Ishikawa (cell line): Measurements from ENCODE around the gene LARP6.

ENCODE experiments used
- CEBPB ChIP-seq: IDR thresholded peaks from 2 replicates; pipeline ENCODE4 v1.6.1; 2012
- EP300 ChIP-seq: IDR thresholded peaks from 2 replicates; pipeline ENCODE4 v1.6.1; 2012; ENCODE audit warnings: borderline replicate concordance
- FOXM1 ChIP-seq: IDR thresholded peaks from 2 replicates; pipeline ENCODE4 v1.6.1; 2012; ENCODE audit warnings: low read depth, borderline replicate concordance
- RAD21 ChIP-seq: IDR thresholded peaks from 2 replicates; pipeline ENCODE4 v1.6.1; 2012; ENCODE audit warnings: low read depth
- TEAD4 ChIP-seq: IDR thresholded peaks from 2 replicates; pipeline ENCODE4 v1.6.1; 2012
- YY1 ChIP-seq: IDR thresholded peaks from 2 replicates; pipeline ENCODE4 v1.6.1; 2012; ENCODE audit warnings: low read depth
- ZBTB7A ChIP-seq: IDR thresholded peaks from 2 replicates; pipeline ENCODE4 v1.6.1; 2012; ENCODE audit warnings: low read depth
- TF ChIP-seq, protein P1 (sequence below): IDR thresholded peaks from 2 replicates; pipeline ENCODE4 v1.6.1; 2012
- TF ChIP-seq, protein P2 (sequence below): IDR thresholded peaks from 2 replicates; pipeline ENCODE4 v1.6.1; 2012; ENCODE audit warnings: low read depth, mild to moderate bottlenecking

DNA sequence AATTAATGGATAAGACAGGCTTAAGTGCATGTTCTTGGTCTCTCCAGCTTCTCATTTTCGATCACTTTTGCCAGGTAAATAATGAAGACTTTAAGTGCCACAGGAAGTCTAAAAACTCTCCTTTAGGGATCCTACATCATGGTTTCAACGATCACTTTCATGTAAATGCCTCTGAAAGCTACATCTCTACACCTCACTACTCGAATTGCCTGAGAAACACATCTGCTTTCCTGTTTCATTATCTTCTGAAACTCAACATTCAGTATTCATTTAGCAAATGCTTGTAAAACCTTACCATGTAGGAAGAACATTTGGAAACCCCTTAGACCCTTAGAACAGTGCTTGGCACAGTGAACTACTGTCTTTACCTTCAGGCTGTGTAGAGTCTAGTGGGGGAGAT, 22.1 kb upstream of the LARP6 start:
- TF ChIP-seq RAD21 (no peak), CEBPB (no peak), TEAD4 (no peak), EP300 (no peak), ZBTB7A (no peak), FOXM1 (no peak), YY1 (no peak)
- TF ChIP-seq, protein P1, sequence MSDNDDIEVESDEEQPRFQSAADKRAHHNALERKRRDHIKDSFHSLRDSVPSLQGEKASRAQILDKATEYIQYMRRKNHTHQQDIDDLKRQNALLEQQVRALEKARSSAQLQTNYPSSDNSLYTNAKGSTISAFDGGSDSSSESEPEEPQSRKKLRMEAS: no peak
- TF ChIP-seq, protein P2, sequence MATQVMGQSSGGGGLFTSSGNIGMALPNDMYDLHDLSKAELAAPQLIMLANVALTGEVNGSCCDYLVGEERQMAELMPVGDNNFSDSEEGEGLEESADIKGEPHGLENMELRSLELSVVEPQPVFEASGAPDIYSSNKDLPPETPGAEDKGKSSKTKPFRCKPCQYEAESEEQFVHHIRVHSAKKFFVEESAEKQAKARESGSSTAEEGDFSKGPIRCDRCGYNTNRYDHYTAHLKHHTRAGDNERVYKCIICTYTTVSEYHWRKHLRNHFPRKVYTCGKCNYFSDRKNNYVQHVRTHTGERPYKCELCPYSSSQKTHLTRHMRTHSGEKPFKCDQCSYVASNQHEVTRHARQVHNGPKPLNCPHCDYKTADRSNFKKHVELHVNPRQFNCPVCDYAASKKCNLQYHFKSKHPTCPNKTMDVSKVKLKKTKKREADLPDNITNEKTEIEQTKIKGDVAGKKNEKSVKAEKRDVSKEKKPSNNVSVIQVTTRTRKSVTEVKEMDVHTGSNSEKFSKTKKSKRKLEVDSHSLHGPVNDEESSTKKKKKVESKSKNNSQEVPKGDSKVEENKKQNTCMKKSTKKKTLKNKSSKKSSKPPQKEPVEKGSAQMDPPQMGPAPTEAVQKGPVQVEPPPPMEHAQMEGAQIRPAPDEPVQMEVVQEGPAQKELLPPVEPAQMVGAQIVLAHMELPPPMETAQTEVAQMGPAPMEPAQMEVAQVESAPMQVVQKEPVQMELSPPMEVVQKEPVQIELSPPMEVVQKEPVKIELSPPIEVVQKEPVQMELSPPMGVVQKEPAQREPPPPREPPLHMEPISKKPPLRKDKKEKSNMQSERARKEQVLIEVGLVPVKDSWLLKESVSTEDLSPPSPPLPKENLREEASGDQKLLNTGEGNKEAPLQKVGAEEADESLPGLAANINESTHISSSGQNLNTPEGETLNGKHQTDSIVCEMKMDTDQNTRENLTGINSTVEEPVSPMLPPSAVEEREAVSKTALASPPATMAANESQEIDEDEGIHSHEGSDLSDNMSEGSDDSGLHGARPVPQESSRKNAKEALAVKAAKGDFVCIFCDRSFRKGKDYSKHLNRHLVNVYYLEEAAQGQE: no peak
